Measurements from ENCODE around the gene MYH6. TPM values are rescaled to one million over a fixed set of nuclear protein-coding genes. Genes with fewer than 3 reads are reported as not detected.

The MYH6 gene
- total RNA-seq, 1 experiment from 2014 or later = not detected

GRCh38 chr14:23373041-23373440 lies 35.0 kb downstream of the MYH6 start:
- in situ Hi-C loops (cut with HindIII; ENCODE audit: low pct_unique_long_range_greater_than_20kb, low sequenced_read_pairs) = no loop called here
- no peak overlapping the region for H3K4me3 ChIP-seq (ENCODE audit: low read depth in 2 of 2, low read length in 2 of 2)
- no peaks in the 10 kb centered on the region for H3K4me1 ChIP-seq (ENCODE audit: control insufficient read depth, insufficient read depth, low read length)
- H3K27ac ChIP-seq (ENCODE audit: low read length) = no peak overlapping the region
- no peaks in the 10 kb centered on the region for H3K36me3 ChIP-seq (ENCODE audit: control insufficient read depth, insufficient read depth, low read length)
- no peaks in the 10 kb centered on the region for H3K9me3 ChIP-seq (ENCODE audit: control insufficient read depth, insufficient read depth, low read depth, low read length)
- ChIA-PET POLR2A (no interaction called here), CTCF (interaction anchor here (0.7 kb wide), 1 partner anchor 240 kb away, joined by 3 read pairs; no protein-coding TSS in a partner anchor)
- intact Hi-C loops (cut with micrococcal nuclease; ENCODE audit: unreplicated experiment) = no loop called here
- DNase-seq (ENCODE audit: low read depth, low spot score) (no peak), ATAC-seq (no peak)
- BruUV-seq (replicated peaks) = no TSS peak
- TF ChIP-seq SIN3A (IDR thresholded peaks at IDR 0.05; ENCODE audit: borderline replicate concordance, insufficient read depth, low read depth, low read length) (no peak), POLR2AphosphoS5 (IDR thresholded peaks at IDR 0.05; ENCODE audit: low read depth, low read length) (no peak), REST (IDR thresholded peaks at IDR 0.05; ENCODE audit: insufficient read depth in 1 of 2, low read depth in 2 of 2, low read length in 1 of 2) (no peak), TCF7L2 (IDR thresholded peaks at IDR 0.05; ENCODE audit: low read depth, low read length) (no peak), CTCF (IDR thresholded peaks at IDR 0.05) (no peak)
- no peaks in the 10 kb centered on the region for H3K27me3 ChIP-seq (ENCODE audit: control insufficient read depth, insufficient read depth, low read length)

GRCh38 chr14:23372509-23372908 lies 35.6 kb downstream of the MYH6 start, which contains the start of gene IL25:
Gene IL25 (plus strand): TSS chr14:23372809.
- H3K27me3 ChIP-seq (ENCODE audit: control insufficient read depth, insufficient read depth, low read length) = no peaks in the 10 kb centered on the region
- POLR2A ChIA-PET = no interaction called here
- ATAC-seq (no peak), DNase-seq (ENCODE audit: low read depth, low spot score) (no peak)
- no peaks in the 10 kb centered on the region for H3K36me3 ChIP-seq (ENCODE audit: control insufficient read depth, insufficient read depth, low read length)
- CTCF ChIA-PET = no interaction called here
- H3K4me3 ChIP-seq (ENCODE audit: low read depth in 2 of 2, low read length in 2 of 2) = no peak within 1 kb of the TSS
- H3K9me3 ChIP-seq (ENCODE audit: control insufficient read depth, insufficient read depth, low read depth, low read length) = no peaks in the 10 kb centered on the region
- in situ Hi-C loops (cut with HindIII; ENCODE audit: low pct_unique_long_range_greater_than_20kb, low sequenced_read_pairs) (no loop called here), intact Hi-C loops (cut with micrococcal nuclease; ENCODE audit: unreplicated experiment) (no loop called here)
- no peak within 1 kb of the TSS for H3K27ac ChIP-seq (ENCODE audit: low read length)
- TF ChIP-seq TCF7L2 (IDR thresholded peaks at IDR 0.05; ENCODE audit: low read depth, low read length) = no peak
- no peak for TF ChIP-seq SIN3A (IDR thresholded peaks at IDR 0.05; ENCODE audit: borderline replicate concordance, insufficient read depth, low read depth, low read length)
- no peak for TF ChIP-seq CTCF (IDR thresholded peaks at IDR 0.05)
- no peak for TF ChIP-seq REST (IDR thresholded peaks at IDR 0.05; ENCODE audit: insufficient read depth in 1 of 2, low read depth in 2 of 2, low read length in 1 of 2)
- no peak for TF ChIP-seq POLR2AphosphoS5 (IDR thresholded peaks at IDR 0.05; ENCODE audit: low read depth, low read length)
- no TSS peak for BruUV-seq (replicated peaks)
- no peaks in the 10 kb centered on the region for H3K4me1 ChIP-seq (ENCODE audit: control insufficient read depth, insufficient read depth, low read length)
